Endothelial cell of umbilical vein (primary cell): ENCODE data around the gene DCP2.

Experiments
- CTCF ChIP-seq, 2 donors: IDR thresholded peaks; 1 replicate in 1 of 2; 2 replicates in 1 of 2; pipeline ENCODE4 v1.5.1; 2011; ENCODE audit warnings: low read length in 2 of 2, mild to moderate bottlenecking in 2 of 2, moderate library complexity in 2 of 2, control low read depth in 1 of 2, inconsistent platforms in 1 of 2, low read depth in 1 of 2; ENCODE audit not compliant: insufficient read depth in 1 of 2; ENCODE audit errors: extremely low read depth in 1 of 2
- JUN ChIP-seq: IDR thresholded peaks from 2 replicates; pipeline ENCODE4 v1.6.1; 2011; ENCODE audit warnings: borderline replicate concordance, low read depth; ENCODE audit not compliant: insufficient read length, insufficient read depth
- POLR2A ChIP-seq: IDR thresholded peaks from 2 replicates; pipeline ENCODE4 v1.6.1; 2012; ENCODE audit warnings: low read depth, mild to moderate bottlenecking, control low read depth, low read length

DNA sequence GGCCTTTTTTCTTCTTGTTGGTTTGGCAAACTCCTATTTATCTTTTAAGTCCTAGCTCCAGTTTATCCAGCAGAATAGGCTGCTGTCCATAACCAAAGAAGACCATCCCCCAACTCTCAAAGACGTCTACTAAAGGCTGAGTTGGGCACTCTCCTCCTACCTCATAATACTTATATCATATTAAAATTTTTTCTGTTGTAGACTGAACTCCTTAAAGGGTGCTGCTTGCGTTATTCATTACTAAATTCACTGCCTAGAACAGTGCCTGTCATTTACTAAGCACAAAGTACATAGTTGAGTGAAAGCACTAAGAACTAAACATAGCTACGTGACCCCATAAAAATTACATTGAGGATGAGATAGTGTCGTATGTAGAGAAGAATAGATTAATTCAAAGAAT lies 21.7 kb downstream of the DCP2 start:
- TF ChIP-seq CTCF (IDR thresholded peaks at IDR 0.05; ENCODE audit: extremely low read depth in 1 of 2, insufficient read depth in 1 of 2, low read depth in 1 of 2, low read length in 2 of 2) = no peak
- no peak for TF ChIP-seq JUN
- no peak for TF ChIP-seq POLR2A
